OCI-LY7 (cell line): ENCODE results near the gene ZNF620. TPM values are rescaled to one million over a fixed set of nuclear protein-coding genes. Genes with fewer than 3 reads are reported as not detected.

ENCODE experiments used
- BruUV-seq: library from RNA; stranded (reverse); fragments of 400-500 nt; replicated peaks from 2 replicates; lab custom pipeline; 2021; lab: Mats Ljungman, UMichigan
- CTCF ChIA-PET: fragments of 300-600 bp; sonication (Branson Sonifier 250); formaldehyde crosslinking; loops from one replicate; lab custom pipeline; 2022; ENCODE audit warnings: antibody characterized with exemption; ENCODE audit not compliant: unreplicated experiment; lab: Charles Lee
- POLR2A ChIA-PET: fragments of 300-600 bp; sonication (Branson Sonifier 250); formaldehyde crosslinking; loops from one replicate; lab custom pipeline; 2022; ENCODE audit warnings: antibody characterized with exemption; lab: Charles Lee
- DNase-seq: peaks from one replicate; pipeline ENCODE4 v3.0.0-alpha.2; 2015; ENCODE audit warnings: low spot score
- H2AFZ ChIP-seq: fragments of 200-600 bp; sonication (generic), shearing (Covaris generic); 2 replicates; pipeline ENCODE4 v1.6.1; 2014; ENCODE audit warnings: mild to moderate bottlenecking, antibody characterized with exemption, low read length, moderate library complexity
- H3K27ac ChIP-seq: fragments of 200-600 bp; sonication (generic); 2 replicates; pipeline ENCODE4 v1.5.1; 2014; ENCODE audit warnings: mixed run types, low read depth, mild to moderate bottlenecking, moderate library complexity, low read length, inconsistent platforms; ENCODE audit not compliant: poor library complexity, severe bottlenecking
- H3K36me3 ChIP-seq: fragments of 200-600 bp; sonication (generic); 2 replicates; pipeline ENCODE4 v1.6.1; 2014; ENCODE audit warnings: mild to moderate bottlenecking, antibody characterized with exemption, low read length, moderate library complexity, mixed read lengths; ENCODE audit not compliant: insufficient read depth
- H3K4me1 ChIP-seq: fragments of 200-600 bp; sonication (generic); 2 replicates; pipeline ENCODE4 v1.5.1; 2014; ENCODE audit warnings: mild to moderate bottlenecking, low read length; ENCODE audit not compliant: insufficient read depth, poor library complexity, severe bottlenecking
- H3K4me2 ChIP-seq: fragments of 200-600 bp; sonication (generic); 2 replicates; pipeline ENCODE4 v1.6.1; 2014; ENCODE audit warnings: mild to moderate bottlenecking, low read length
- H3K4me3 ChIP-seq: fragments of 200-600 bp; sonication (generic); 2 replicates; pipeline ENCODE4 v1.5.1; 2014; ENCODE audit warnings: mild to moderate bottlenecking, low read depth, low read length; ENCODE audit not compliant: poor library complexity, severe bottlenecking
- H3K79me2 ChIP-seq: fragments of 200-600 bp; sonication (generic); 2 replicates; pipeline ENCODE4 v1.6.1; 2016; ENCODE audit warnings: low read depth, mild to moderate bottlenecking, low read length, moderate library complexity, mixed read lengths; ENCODE audit not compliant: insufficient read depth
- H3K9me2 ChIP-seq: fragments of 200-600 bp; sonication (generic); 2 replicates; pipeline ENCODE4 v1.6.1; 2016; ENCODE audit warnings: mild to moderate bottlenecking, low read length, mixed read lengths; ENCODE audit not compliant: insufficient read depth
- H3K9me3 ChIP-seq: fragments of 200-600 bp; sonication (generic); 2 replicates; pipeline ENCODE4 v1.6.1; 2014; ENCODE audit warnings: mild to moderate bottlenecking, mixed run types, low read length, mixed read lengths
- H4K20me1 ChIP-seq: fragments of 200-600 bp; sonication (generic); 2 replicates; pipeline ENCODE4 v1.6.1; 2014; ENCODE audit warnings: mild to moderate bottlenecking, antibody characterized with exemption, low read length, moderate library complexity, mixed read lengths; ENCODE audit not compliant: insufficient read depth
- CTCF ChIP-seq: fragments of 200-600 bp; sonication (generic); conservative IDR thresholded peaks from 2 replicates; pipeline ENCODE4 v1.5.1; 2014; ENCODE audit warnings: mild to moderate bottlenecking, antibody characterized with exemption, low read length, moderate library complexity, mixed read lengths
- EZH2phosphoT487 ChIP-seq: fragments of 200-600 bp; sonication (generic); IDR thresholded peaks from 2 replicates; pipeline ENCODE4 v1.6.1; 2018; ENCODE audit warnings: low read depth, borderline replicate concordance, mild to moderate bottlenecking, mixed run types, antibody characterized with exemption, low read length, moderate library complexity, mixed read lengths
- intact Hi-C: fragments of 100-400 bp; cut with micrococcal nuclease; formaldehyde crosslinking; loops from one replicate; pipeline ENCODE4 v1.10.0; 2022; ENCODE audit not compliant: unreplicated experiment
- total RNA-seq, 2 experiments: library from RNA; depleted of rRNA in 1 of 2; stranded (reverse); fragments of >200 nt in 1 of 2; shearing (Covaris generic) in 1 of 2; gene quantifications; 2 replicates each; pipeline ENCODE4 v1.2.3, GENCODE V29; 2014 to 2022

Gene ZNF620
- total RNA-seq, 2 experiments from 2014 or later, result 0.27 TPM; not detected in 1

- peaks cover 73% of the 10 kb centered on the region for H3K36me3 ChIP-seq
- no peak for DNase-seq
- CTCF ChIA-PET, result no interaction called here
These were observed 40.4 kb upstream of the ZNF620 start for GRCh38 chr3:40465456-40465855.

DNA sequence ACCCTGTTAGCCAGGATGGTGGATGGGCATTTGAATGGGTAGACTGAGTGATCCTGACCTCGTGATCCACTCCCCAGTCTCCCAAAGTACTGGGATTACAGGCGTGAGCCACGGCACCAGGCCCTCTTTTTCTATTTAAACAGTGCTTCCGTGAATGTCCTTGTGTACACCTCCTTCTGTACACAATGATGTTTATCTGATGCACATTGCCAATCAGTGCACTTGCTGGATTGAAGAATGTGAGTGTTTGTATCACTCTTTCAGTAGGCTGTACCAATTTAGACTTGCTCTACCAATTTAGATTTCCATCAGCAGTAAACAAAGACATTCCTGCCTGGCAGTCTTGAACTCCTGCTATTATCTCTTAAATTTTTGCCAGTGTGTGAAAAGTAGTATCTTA, 37.8 kb upstream of the ZNF620 start:
- ChIA-PET CTCF (no interaction called here), POLR2A (no interaction called here)
- H3K79me2 ChIP-seq, result no peaks in the 10 kb centered on the region
- intact Hi-C loops, result no loop called here
- no peak overlapping the region for H2AFZ ChIP-seq
- H3K9me2 ChIP-seq, result no peaks in the 10 kb centered on the region
- no TSS peak for BruUV-seq
- no peaks in the 10 kb centered on the region for H3K9me3 ChIP-seq
- no peak overlapping the region for H3K4me2 ChIP-seq
- no peak for DNase-seq
- 0 out of 2 replicates have a peak, but pooled peaks cover 4% of the 10 kb centered on the region for H4K20me1 ChIP-seq
- no peaks in the 10 kb centered on the region for H3K4me1 ChIP-seq
- H3K36me3 ChIP-seq, result peaks cover 47% of the 10 kb centered on the region
- TF ChIP-seq EZH2phosphoT487, result no peak
- no peak for TF ChIP-seq CTCF
- H3K4me3 ChIP-seq, result no peak overlapping the region
- no peak overlapping the region for H3K27ac ChIP-seq

More at GRCh38 chr3:40465456-40465855, 40.4 kb upstream of the ZNF620 start:
- no peaks in the 10 kb centered on the region for H3K9me2 ChIP-seq
- H3K9me3 ChIP-seq, result no peaks in the 10 kb centered on the region
- POLR2A ChIA-PET, result interaction anchor here (0.9 to 1.3 kb wide), 2 partner anchors 8 to 11 kb away, joined by 3 read pairs; partner anchors contain the start of gene RPL14
- H4K20me1 ChIP-seq, result 0 out of 2 replicates have a peak, but pooled peaks cover 4% of the 10 kb centered on the region
- no TSS peak for BruUV-seq
- H2AFZ ChIP-seq, result no peak overlapping the region
- no peak overlapping the region for H3K4me3 ChIP-seq
- no peak overlapping the region for H3K27ac ChIP-seq
- intact Hi-C loops, result no loop called here
- H3K4me1 ChIP-seq, result peaks cover under 1% of the 10 kb centered on the region
- TF ChIP-seq CTCF (no peak), EZH2phosphoT487 (no peak)
- H3K79me2 ChIP-seq, result peaks cover 8% of the 10 kb centered on the region; the same call in 1 of the 2 replicates
- H3K4me2 ChIP-seq, result no peak overlapping the region

- DNase-seq, result no peak
- no peak overlapping the region for H2AFZ ChIP-seq
- H3K9me2 ChIP-seq, result no peaks in the 10 kb centered on the region
- H4K20me1 ChIP-seq, result no peaks in the 10 kb centered on the region
- POLR2A ChIA-PET, result interaction anchor here (1.2 to 1.7 kb wide), 2 partner anchors 11 to 144 kb away, joined by 4 to 5 read pairs; no protein-coding TSS in a partner anchor
- H3K4me2 ChIP-seq, result no peak overlapping the region
- no peak overlapping the region for H3K4me3 ChIP-seq
- no peaks in the 10 kb centered on the region for H3K4me1 ChIP-seq
- no peaks in the 10 kb centered on the region for H3K9me3 ChIP-seq
- no peak for TF ChIP-seq CTCF
- TF ChIP-seq EZH2phosphoT487, result no peak
- H3K79me2 ChIP-seq, result no peaks in the 10 kb centered on the region
- no TSS peak for BruUV-seq
- H3K36me3 ChIP-seq, result peaks cover 20% of the 10 kb centered on the region
- CTCF ChIA-PET, result no interaction called here
- intact Hi-C loops, result no loop called here
- H3K27ac ChIP-seq, result no peak overlapping the region
These were observed 35.1 kb upstream of the ZNF620 start for GRCh38 chr3:40470701-40471100.
